ENCODE data around the gene ZDHHC8.

DNA sequence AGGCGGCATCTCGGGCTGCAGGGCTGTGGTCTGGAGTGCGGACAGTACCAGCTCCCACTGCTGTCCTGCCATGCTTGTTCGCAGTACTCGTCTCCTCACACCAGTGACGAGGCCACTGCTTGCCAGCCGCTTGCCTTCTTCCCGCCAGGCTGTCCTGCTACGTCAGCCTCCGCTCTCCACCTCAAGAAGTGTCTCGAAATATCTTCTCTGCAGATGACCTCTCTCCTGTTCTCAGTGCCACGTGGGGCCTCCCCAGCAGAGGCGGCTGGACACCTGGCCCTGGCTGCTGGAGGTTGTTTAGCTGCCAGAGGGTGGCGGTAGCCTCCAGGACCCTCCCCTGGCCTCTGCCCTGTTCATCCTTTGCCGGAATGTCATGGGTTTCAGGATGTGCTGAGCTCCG is 22.3 kb downstream of the ZDHHC8 start:
- no peak for TF ChIP-seq GATA2 (IDR thresholded peaks at IDR 0.05; ENCODE audit: insufficient read depth, insufficient read length, low read depth, low read length)
- no peak for TF ChIP-seq POLR2A (IDR thresholded peaks at IDR 0.05; ENCODE audit: low read depth, low read length)
- no peak for TF ChIP-seq CTCF (IDR thresholded peaks at IDR 0.05; ENCODE audit: extremely low read depth in 1 of 2, insufficient read depth in 1 of 2, low read depth in 1 of 2, low read length in 2 of 2)
- no peak for TF ChIP-seq MYC (IDR thresholded peaks at IDR 0.05; ENCODE audit: low read depth, low read length)
- TF ChIP-seq JUN (IDR thresholded peaks at IDR 0.05; ENCODE audit: borderline replicate concordance, insufficient read depth, insufficient read length, low read depth): no peak
